ENCODE measurements around the gene TFAM.

Gene TFAM

DNA sequence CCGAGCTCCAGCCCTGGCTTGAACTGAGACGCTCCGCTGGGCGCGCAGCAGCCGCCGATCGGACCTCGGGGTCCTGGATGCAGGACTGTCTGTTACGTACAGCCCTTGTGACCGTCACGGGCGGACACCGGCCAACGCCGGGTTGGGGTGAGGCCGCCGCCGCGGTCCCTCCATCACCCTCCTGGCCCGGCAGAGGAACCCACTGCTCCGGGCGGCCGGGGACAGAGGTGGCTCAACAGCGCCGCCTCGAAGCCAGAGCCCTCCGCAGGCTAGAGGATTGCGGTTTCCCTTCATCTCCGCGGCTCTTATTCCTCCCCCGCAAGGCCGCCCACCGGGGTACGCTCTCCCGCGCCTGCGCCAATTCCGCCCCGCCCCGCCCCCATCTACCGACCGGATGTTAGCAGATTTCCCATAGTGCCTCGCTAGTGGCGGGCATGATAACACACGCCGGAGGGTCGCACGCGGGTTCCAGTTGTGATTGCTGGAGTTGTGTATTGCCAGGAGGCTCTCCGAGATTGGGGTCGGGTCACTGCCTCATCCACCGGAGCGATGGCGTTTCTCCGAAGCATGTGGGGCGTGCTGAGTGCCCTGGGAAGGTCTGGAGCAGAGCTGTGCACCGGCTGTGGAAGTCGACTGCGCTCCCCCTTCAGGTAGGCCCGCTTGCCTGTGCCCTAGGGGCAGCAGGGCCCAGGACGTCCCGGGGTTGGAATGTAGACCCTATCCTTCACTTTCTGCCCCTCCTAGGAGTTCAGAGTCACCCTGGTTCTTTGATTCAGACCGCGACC lies at the start of gene TFAM:
TSS of gene TFAM (plus strand) at position 412 of the 785 bp plus-strand sequence. CDS start at position 550, 138 bp downstream.
- peak; percentile 98 for DNase-seq

DNA sequence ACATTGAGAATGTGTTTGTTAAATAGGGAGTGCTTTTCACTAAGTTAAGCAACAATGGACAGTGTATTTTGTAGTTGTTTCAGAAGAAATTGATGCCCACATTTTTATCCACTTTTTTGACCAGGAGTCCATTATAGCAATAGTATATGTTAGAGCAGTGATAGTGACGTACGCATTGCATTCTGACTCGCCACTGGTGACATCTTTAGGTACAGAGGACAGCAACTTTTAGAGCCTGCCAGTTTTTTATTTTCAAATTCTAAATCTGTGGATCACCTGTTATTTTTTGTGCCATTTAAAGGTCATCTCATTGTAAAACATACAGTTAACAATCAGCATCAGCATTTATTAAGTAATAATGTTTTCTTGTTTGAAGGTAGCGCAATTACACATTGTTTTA lies 49.0 kb upstream of the TFAM start:
- no peak for DNase-seq

DNA sequence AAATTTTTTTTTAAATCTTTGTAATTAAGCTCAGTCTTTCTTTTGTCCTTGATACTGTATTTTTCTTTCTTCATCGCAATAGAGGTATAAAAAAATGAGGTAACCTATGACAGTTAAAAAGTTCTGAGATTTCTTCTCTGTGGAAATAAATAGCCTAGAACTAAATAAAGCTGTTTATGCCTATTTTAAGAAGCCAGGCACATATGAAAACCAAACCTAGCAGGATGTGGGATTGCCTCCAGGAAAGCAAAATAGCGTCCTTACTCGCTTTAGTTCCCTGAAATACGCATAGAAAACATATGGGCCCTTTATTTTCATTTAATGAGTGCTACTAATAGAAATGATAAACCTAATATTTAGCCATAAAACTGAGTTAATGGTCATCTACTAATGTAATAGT lies 43.8 kb upstream of the TFAM start:
- no peak for DNase-seq

DNA sequence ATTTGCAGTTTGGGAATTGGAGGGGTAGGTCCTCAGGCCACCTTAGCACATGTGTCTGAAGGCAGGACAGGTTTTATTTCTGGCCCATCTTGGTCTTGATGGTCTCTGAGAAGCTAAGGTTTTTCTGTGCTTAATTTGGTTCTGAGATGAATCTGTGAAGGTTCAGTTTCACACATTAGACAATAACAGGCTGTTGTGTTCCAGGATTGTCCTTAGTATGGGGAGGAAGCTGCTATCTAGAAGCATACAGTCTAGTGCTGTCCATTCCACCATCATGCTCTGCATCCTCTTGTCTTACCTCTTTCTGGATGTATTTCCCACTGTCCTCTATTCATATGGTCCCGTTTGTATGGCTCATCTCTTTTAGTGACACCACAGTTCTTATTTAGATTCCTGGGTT lies 43.3 kb upstream of the TFAM start:
- DNase-seq, result no peak

DNA sequence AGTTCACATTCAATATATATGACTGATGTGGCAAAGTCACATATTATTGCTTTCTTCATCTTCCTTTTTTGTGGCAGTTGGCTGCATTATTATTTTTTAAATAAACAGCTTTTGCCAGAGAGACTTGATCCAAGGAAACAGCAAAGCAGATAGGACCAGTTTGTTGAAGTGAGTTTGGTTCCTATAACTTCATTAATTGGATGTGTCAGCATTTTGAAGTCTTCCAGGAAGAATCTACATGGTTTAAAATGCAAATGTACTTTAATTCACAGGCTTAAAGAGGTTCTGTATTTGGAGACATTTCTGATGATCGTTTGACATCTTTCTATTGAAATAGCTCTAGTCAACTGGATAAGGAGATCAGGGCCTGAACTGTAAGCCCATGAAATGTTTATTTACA lies 37.2 kb upstream of the TFAM start:
- no peak for DNase-seq

DNA sequence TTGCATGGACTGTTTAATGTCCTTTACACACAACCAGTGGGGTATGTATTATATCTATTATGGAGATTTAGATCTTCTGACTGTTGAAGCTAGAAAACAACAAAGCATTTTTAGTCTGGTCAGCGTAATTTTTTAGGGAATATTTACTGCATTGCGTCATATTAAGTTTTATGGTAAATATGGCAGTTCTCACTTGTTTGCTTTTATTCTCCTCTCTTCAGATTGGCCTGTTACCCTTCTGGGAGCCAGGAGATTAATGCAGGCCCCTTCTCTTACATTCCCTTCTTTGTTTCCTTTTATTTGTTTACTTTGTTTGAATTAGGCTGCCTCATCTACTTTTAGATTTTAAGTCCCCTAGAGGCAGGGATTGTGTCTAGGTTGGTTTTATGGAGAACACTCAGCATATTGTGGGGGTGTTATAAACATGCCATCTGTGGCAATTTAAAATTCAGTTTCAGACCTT lies 36.6 kb upstream of the TFAM start:
- no peak for DNase-seq

DNA sequence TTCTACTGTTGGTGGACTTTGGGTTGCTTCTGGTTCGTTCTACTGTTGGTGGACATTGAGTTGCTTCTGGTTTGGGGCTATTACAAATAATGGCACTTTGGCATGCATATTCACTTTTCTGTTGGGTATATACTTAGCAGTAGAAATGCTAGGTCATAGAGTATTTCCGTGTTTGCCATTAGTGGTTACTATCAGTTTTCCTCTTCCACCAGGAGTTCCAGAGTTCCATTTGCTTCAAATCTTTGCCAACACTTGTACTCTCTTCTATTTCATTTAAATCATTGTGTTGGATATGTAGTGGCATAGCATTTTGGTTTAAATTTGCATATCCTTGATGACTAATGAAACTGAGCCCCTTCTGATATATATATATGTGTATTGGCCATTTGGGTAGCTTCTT lies 35.2 kb upstream of the TFAM start:
- DNase-seq, result no peak

DNA sequence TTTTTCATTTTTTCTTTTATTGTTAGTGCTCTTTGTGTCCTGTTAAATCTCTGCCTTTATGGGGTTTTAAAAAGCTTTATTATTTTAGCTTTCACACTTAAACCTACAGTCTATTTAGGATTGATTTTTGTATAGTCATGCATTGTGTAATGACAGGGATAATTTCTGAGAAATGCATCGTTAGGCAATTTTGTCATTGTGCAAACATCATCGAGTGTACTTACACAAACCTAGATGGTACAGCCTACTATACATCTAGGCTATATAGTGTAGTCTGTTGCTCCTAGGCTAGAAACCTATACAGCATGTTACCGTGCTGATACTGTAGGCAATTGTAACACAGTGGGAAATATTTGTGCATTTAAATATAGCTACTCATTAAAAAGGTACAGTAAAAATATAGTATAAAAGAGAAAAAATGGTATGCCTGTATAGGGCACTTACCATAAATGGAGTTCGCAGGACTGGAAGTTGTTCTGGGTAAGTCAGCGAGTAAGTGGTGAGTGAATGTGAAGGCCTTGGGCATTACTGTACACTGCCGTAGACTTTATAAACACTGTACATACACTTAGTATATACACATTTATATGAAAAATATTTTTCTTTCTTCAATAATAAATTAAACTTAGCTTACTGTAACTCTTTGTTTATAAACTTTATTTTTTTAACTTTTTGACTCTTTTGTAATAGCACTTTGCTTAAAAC lies 34.4 kb upstream of the TFAM start:
- DNase-seq, result no peak

DNA sequence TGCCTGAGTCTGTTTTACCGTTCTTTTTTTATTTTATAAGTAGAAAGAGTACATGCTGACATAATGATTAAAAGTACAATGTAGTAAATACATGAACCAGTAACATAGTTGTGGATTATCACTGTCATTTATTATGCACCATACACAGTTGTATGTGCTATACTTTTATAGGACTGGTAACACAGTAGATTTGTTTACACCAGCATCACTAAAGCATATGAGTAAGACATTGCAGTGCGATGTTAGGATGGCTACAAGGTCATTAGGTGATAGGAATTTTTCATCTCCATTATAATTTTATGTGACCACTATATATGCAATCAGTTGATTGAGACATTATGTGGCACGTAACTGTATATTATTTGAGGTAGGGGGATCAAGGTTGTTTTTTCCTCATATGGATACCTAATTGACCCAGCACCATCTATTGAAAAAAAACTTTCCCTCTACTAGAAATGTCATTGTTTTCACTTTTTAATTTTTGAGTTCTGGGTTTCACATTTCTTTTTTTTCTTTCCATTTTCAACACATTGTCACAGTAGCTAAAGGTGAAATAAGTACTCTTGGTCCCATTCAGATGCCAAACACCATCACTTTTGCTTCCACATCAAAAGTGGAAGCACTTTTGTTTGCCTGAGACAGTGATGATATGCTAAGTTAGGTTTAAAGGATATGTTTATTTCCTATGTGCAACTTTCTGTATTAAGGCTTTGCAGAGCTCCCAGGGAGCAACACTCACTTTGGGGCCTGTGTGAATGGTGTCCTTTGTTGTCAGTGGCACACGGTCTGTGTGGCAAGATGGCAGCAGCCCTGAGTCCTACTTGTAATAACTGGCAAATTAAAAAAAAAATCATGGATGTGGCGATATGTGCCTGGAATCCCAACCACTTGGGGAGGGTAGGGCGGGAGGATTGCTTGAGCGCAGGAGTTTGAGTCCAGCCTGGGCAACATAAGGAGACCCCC lies 33.3 kb upstream of the TFAM start:
- DNase-seq, result no peak

DNA sequence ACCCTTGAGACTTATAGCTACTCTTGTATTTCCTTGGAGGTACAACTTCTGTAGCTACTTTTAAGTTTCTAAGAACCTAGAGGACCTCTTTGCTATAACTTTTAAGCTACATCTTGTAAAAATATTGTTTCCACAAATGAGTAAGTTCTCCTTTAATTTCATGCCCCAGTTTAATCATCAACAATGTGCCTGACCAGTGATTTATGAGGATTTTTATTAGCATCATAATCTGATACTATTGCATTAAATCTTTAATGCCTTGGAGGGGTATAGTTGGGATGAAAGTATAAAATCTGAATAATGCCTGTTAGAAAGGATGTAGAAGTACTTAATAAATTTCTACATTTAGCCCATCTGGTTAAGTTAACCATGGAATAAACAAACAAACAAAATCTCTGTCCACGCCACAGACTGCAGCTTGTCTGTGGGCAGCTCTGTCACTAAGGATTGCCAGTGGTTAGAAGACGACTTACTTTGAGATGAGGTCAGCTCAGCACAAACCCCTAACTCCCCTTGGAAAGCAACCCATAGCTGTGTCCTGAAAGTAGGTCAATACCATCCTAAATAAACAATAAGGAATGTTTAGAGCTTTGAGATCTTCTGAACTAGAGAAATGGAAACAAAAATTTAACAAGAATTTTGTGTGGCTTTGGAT lies 32.1 kb upstream of the TFAM start:
- DNase-seq, result no peak

DNA sequence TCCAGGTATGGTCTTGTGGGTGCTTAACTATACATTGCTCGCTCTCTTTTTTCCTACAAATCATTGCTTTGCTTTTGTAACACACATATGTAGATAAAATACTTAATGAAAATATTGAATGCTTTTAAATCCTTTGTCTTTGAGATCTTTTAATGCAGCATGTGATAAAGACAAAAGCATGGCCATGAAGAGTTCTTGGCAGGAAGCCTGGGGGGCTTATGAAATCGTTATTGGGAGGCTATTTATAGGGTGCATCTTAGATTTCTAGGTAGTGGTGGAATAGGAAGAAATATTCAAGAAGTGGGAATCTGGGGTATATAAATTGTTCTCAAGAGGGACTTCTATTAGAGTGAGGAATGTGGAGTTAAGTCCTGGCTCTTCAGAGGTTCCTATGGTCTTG lies 28.5 kb upstream of the TFAM start:
- DNase-seq, result no peak

DNA sequence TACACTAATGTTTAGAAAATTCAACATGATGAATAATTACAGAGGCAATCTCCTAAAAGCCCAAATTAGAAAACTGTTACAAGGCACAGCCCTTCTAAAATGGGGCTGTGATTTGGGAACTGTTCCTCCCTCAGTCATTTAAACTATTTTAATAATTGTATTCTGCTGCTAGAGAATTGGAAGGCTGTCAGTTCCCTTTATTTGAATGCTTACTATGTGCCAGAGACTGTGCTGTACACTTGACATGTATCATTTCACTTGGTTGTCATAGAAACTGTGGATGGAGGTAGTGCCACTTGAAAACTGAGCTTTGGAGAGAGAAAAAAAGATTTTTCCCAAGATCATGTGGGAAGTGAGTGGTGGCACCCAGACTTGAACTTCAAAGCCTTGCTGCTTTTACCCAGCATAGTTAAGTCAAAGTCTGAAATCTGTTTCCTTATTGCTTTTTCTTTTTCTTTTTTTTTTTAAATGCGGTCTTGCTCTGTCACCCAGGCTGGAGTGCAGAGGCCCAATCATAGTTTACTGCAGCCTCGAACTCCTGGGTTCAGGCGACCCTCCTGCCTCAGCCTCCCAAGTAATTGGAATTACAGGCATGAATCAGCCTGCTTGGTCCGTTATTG lies 26.8 kb upstream of the TFAM start:
- DNase-seq, result no peak

DNA sequence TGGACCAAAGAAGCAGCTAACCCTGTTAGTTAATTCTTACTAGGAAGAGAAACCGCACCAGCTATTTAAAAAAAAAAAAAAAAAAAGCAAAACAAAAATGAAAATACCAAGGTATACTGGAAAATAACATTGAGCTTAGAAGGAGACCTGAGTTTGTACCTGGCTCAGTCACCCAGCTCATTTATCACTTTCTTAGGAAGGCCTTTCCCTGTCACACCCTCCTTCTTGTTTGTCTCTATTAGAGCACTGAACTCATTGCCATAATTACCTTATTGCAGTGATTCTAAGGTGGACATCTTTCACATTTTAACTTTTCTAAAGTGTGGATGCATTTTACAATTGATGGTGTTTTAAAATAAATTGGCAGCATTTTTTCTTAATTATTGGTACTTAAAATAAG lies 26.3 kb upstream of the TFAM start:
- no peak for DNase-seq

DNA sequence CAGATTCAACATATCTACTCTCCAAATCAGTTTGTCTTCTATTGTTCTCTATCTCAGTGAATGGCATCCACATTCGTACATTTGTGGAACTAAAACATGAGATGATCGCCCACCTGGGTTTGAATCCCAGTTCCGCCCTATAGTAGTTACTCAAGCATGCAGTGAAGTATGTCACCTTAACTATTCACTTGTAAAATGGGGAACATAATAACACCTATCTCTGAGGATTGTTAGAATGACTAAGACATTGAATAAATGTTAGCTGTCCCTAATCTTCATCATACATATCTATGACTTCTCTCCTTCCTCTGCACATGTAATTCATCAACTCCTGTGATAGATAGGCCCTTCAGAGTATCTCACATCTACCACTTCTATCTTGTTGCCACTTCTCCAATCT lies 25.7 kb upstream of the TFAM start:
- DNase-seq, result no peak

DNA sequence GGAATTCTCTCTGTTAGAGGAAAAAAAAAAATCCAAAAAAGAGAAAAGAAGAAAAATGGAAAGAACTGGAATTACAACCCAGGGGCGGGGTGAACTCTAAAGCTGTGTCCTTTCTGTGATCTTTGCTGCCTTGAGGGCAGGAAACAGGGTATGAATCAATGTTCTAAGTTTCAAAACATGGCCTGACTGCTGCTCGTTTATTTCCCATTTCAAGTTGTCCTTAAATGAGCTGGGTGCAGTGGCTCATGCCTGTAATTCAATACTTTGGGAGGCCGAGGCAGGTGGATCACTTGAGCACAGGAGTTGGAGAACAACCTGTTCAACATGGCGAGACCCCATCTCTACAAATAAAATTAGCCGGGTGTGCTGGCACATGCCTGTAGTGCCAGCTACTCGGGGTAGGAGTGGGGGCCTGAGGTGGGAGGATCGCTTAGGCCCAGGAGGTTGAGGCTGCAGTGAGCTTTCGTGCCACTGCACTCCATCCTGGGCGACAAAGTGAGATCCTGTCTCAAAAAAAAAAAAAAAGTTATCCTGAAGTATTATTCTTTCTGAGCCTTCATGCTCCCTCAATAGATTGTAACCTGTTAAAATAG lies 24.7 kb upstream of the TFAM start:
- no peak for DNase-seq

DNA sequence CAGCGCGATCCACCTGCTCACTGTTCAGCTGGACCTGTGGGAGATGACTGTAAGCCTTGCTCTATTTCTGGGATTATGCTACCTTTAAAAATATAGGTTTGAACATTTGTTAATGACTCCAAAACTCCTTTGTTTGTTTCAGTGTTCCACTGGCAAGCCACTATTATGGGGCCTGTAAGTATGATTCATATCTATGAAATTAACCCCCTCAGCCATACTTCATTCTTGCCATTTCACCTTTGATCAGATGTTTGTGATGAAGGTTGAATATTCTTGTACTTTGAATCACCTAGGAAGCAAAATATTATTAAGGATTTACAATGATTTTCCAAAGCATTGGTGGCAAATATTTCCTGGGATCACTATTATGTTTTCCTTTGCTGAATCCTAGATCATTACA lies 23.9 kb upstream of the TFAM start:
- DNase-seq, result no peak

DNA sequence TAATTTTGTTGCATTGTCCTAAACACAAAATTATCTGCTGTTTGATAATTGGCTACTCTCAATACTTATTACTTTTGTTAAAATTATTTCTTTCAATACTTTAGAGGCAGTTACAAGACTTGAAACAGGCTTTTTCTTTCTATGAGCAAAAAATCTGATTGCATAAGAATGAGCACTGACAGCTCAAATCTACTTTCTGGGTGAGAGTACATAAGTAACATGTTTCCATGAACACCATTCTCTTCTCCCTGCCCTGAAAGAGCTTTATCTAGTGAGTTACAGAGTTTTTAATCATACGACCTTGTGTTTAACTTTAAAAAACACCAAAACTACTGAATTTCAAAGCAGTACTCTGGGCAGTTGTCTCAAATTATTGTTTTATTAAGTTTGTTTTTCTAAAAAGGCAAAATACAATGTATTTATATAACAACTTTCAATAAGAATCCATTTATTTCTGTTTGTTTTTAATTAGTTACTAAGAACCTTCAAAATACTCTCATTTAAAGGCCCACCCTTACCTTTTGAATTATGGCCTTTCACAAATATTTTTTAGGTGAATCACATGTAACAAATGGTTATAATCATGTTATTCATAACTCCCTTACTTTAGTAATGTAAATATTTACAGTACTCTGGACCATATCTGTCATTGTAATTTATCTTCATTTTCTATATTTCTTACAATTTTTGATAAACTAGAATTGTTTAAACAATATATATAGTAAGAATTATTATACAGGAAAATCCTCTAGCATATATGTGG lies 23.0 kb upstream of the TFAM start:
- no peak for DNase-seq

DNA sequence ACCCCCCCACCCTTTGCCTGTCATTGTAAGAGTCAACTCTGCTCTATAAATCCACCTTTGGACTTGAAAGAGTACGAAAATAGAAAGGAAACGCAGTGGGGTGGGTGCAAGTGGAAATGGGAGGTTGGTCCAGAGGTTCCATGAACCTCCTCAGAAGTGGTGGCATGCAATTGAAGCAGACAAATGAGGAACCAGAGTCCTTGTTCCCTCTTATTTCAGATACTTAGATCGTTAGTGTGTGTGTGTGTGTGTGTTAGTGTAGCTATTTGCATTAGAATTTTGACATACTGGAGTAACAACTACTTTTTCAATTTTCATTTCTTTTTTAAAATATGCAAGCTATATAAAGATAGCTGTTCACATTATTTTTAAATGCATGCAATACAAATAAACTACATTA lies 18.1 kb upstream of the TFAM start:
- DNase-seq, result no peak

DNA sequence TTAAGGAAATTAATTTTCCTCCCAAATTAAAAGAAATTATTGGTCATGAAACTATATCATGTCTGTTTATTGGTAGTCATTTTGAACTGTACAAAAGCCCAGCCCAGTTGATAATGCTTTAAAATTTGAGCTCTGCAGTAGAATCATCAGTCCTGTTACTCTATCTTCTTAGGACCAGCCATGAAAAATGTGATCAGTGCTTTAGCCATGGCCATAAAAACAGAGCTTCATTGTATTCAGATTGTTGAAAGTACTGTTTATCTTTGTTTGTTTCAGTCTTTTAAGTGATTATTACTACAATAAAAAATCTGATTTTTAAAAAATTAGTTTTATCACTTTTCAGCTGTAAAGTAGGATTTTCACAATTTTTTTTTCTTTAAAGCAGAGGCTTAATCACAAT lies 13.7 kb upstream of the TFAM start:
- DNase-seq, result no peak

DNA sequence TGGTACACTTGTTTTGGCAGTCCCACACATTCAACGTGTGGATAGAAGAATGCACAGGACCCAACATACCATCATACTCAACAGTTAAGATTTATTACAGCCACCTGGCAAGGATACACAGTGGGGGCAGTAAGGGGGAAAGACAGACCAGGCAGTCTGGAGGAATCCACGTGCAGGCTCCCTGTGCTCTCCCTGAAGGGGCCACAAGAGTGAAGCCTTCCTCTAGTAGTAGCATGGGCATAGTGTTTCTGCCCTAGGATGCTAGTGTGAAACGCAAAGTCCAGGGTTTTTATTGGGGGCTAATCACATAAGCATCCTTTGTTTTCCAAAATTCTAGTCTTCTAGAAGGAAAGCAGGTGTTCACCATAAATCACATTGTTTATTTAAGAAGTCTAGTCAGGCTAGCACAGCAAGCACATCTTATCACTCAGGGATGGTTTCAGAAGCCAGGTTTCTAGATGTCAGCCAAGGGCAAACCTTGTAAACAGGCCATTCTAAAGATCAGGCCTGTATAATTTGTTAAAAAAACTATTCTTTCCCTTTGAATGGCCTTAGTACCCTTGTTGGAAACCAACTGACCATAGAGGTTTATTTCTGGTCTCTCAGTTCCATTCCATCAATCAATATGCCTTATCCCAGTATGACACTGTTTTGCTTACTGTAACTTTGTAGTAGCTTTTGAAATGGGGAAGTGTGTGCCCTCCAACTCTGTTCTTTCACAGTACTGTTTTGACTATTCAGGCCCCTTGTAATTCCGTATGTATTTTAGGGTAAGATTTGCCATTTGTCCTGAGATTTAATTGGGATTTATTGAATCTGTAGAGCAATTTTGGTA lies 12.4 kb upstream of the TFAM start:
- DNase-seq, result no peak
